Measurements from ENCODE around the gene MAPKAP1.

DNA sequence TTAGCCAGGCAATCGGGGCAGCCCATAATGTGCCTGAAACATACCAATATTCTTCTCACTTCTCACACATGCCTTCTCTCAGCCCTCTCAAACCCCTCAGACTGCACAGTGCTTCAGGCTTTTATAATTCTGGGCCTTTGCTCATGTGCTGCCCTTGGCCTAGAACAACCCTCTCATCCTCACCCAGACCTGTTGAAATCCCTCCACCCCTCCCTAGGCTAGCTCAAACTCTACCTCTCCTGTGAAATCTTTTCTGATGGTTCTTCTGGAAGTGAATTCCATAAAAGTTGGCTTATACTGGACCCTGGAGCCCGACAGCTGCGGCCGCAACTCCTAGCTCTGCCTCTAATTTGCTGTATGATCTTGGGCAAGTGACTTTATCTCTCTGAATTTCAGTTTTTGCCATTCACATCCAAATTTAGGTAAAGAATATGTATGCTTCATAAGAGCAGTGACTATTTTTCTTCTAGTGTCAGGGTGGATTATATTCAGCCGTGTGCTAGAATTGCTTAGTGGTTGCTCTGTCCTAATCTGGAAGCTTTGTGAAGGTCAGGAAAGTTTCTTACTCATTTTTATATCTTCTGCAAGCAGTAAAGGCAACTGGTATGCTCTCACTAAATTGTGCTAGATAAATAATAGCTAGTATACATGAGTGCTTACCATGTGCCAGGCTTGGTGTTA lies 221.4 kb downstream of the MAPKAP1 start:
- TF ChIP-seq, protein P1, sequence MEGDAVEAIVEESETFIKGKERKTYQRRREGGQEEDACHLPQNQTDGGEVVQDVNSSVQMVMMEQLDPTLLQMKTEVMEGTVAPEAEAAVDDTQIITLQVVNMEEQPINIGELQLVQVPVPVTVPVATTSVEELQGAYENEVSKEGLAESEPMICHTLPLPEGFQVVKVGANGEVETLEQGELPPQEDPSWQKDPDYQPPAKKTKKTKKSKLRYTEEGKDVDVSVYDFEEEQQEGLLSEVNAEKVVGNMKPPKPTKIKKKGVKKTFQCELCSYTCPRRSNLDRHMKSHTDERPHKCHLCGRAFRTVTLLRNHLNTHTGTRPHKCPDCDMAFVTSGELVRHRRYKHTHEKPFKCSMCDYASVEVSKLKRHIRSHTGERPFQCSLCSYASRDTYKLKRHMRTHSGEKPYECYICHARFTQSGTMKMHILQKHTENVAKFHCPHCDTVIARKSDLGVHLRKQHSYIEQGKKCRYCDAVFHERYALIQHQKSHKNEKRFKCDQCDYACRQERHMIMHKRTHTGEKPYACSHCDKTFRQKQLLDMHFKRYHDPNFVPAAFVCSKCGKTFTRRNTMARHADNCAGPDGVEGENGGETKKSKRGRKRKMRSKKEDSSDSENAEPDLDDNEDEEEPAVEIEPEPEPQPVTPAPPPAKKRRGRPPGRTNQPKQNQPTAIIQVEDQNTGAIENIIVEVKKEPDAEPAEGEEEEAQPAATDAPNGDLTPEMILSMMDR (IDR thresholded peaks at IDR 0.05), result no peak
- TF ChIP-seq POLR2A (IDR thresholded peaks at IDR 0.05), result no peak

Data from vagina (tissue), 2 donors.